ENCODE measurements around the gene HCRTR1. TPM values are rescaled to one million over a fixed set of nuclear protein-coding genes. Genes with fewer than 3 reads are reported as not detected.

Gene HCRTR1
- total RNA-seq, 1 experiment from 2014 or later = not detected

- TF ChIP-seq EZH2 (IDR thresholded peaks at IDR 0.05; ENCODE audit: borderline replicate concordance, low read depth, low read length, poor library complexity, severe bottlenecking) = no peak
- TF ChIP-seq CTCF (conservative IDR thresholded peaks at IDR 0.05; ENCODE audit: low read depth, low read length) = no peak
- DNase-seq (ENCODE audit: low spot score) = no peak
- ChIA-PET POLR2A (ENCODE audit: low non-redundant PET) (no interaction called here), CTCF (no interaction called here)
- Histone ChIP-seq H3K27me3 (replicated peaks; ENCODE audit: insufficient read depth, low read depth, low read length, poor library complexity) (no peaks in the 10 kb centered on the region), H3K27ac (ENCODE audit: low read depth, low read length, poor library complexity, severe bottlenecking) (no peak overlapping the region), H3K4me3 (ENCODE audit: low read depth, low read length, poor library complexity, severe bottlenecking) (no peak overlapping the region), H3K9me3 (ENCODE audit: low read depth, low read length, poor library complexity, severe bottlenecking) (no peaks in the 10 kb centered on the region), H3K36me3 (ENCODE audit: insufficient read depth, low read length, poor library complexity, severe bottlenecking) (no peaks in the 10 kb centered on the region), H3K4me1 (ENCODE audit: insufficient read depth, low read length, poor library complexity, severe bottlenecking) (no peaks in the 10 kb centered on the region)
- intact Hi-C loops (cut with micrococcal nuclease; ENCODE audit: unreplicated experiment) = no loop called here
- no TSS peak for BruUV-seq (replicated peaks)
Measured at GRCh38 chr1:31576743-31577455, 40.6 kb upstream of the HCRTR1 start.

GRCh38 chr1:31577515-31578192 lies 39.8 kb upstream of the HCRTR1 start:
- TF ChIP-seq EZH2 (IDR thresholded peaks at IDR 0.05; ENCODE audit: borderline replicate concordance, low read depth, low read length, poor library complexity, severe bottlenecking) (no peak), CTCF (conservative IDR thresholded peaks at IDR 0.05; ENCODE audit: low read depth, low read length) (no peak)
- no peaks in the 10 kb centered on the region for H3K4me1 ChIP-seq (ENCODE audit: insufficient read depth, low read length, poor library complexity, severe bottlenecking)
- CTCF ChIA-PET = no interaction called here
- no peak overlapping the region for H3K4me3 ChIP-seq (ENCODE audit: low read depth, low read length, poor library complexity, severe bottlenecking)
- H3K27me3 ChIP-seq (replicated peaks; ENCODE audit: insufficient read depth, low read depth, low read length, poor library complexity) = no peaks in the 10 kb centered on the region
- no peak for DNase-seq (ENCODE audit: low spot score)
- no peaks in the 10 kb centered on the region for H3K36me3 ChIP-seq (ENCODE audit: insufficient read depth, low read length, poor library complexity, severe bottlenecking)
- H3K27ac ChIP-seq (ENCODE audit: low read depth, low read length, poor library complexity, severe bottlenecking) = no peak overlapping the region
- no TSS peak for BruUV-seq (replicated peaks)
- no peaks in the 10 kb centered on the region for H3K9me3 ChIP-seq (ENCODE audit: low read depth, low read length, poor library complexity, severe bottlenecking)
- intact Hi-C loops (cut with micrococcal nuclease; ENCODE audit: unreplicated experiment) = no loop called here
- POLR2A ChIA-PET (ENCODE audit: low non-redundant PET) = no interaction called here

DNA sequence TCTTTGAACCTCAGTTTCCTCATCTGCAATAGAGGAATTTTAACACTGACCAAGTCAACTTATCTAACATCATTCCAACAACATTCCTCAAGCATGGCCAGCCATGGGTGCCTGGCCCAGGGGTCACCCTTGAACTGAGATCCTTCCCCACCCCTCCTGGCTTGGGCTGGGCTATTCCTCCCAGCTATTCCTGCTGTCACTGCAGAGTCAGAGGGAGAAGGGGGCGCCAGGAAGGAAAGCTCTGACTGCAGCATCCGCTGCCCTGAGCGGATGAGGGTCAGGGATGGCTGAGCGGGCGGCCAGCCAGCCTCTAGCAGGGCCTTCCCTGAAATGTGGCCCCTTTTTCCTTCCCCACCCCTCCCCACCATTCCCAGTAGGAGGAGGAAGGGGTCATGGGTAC lies 38.1 kb upstream of the HCRTR1 start:
- ChIA-PET POLR2A (ENCODE audit: low non-redundant PET) (no interaction called here), CTCF (interaction anchor here (0.5 kb wide), 1 partner anchor 14 kb away, joined by 5 read pairs; no protein-coding TSS in a partner anchor)
- TF ChIP-seq CTCF (conservative IDR thresholded peaks at IDR 0.05; ENCODE audit: low read depth, low read length) (no peak), EZH2 (IDR thresholded peaks at IDR 0.05; ENCODE audit: borderline replicate concordance, low read depth, low read length, poor library complexity, severe bottlenecking) (no peak)
- H3K27ac ChIP-seq (ENCODE audit: low read depth, low read length, poor library complexity, severe bottlenecking) = no peak overlapping the region
- H3K9me3 ChIP-seq (ENCODE audit: low read depth, low read length, poor library complexity, severe bottlenecking) = no peaks in the 10 kb centered on the region
- BruUV-seq (replicated peaks) = no TSS peak
- no peaks in the 10 kb centered on the region for H3K36me3 ChIP-seq (ENCODE audit: insufficient read depth, low read length, poor library complexity, severe bottlenecking)
- intact Hi-C loops (cut with micrococcal nuclease; ENCODE audit: unreplicated experiment) = no loop called here
- H3K27me3 ChIP-seq (replicated peaks; ENCODE audit: insufficient read depth, low read depth, low read length, poor library complexity) = no peaks in the 10 kb centered on the region
- no peaks in the 10 kb centered on the region for H3K4me1 ChIP-seq (ENCODE audit: insufficient read depth, low read length, poor library complexity, severe bottlenecking)
- no peak for DNase-seq (ENCODE audit: low spot score)
- no peak overlapping the region for H3K4me3 ChIP-seq (ENCODE audit: low read depth, low read length, poor library complexity, severe bottlenecking)

Measured in A673 (cell line).